Suppressor macrophage treated with lipopolysaccharide for 4 hours (primary cell): ENCODE results near the gene RCN1.
"Not testable (repeated sequence)": the region's sequence is repeated elsewhere in the genome, so short reads cannot be mapped to it uniquely, and the experiment has no call there.

ENCODE experiments used
- DNase-seq: peaks from one replicate; pipeline ENCODE4 v3.0.0-alpha.2; 2020

The RCN1 gene

DNA sequence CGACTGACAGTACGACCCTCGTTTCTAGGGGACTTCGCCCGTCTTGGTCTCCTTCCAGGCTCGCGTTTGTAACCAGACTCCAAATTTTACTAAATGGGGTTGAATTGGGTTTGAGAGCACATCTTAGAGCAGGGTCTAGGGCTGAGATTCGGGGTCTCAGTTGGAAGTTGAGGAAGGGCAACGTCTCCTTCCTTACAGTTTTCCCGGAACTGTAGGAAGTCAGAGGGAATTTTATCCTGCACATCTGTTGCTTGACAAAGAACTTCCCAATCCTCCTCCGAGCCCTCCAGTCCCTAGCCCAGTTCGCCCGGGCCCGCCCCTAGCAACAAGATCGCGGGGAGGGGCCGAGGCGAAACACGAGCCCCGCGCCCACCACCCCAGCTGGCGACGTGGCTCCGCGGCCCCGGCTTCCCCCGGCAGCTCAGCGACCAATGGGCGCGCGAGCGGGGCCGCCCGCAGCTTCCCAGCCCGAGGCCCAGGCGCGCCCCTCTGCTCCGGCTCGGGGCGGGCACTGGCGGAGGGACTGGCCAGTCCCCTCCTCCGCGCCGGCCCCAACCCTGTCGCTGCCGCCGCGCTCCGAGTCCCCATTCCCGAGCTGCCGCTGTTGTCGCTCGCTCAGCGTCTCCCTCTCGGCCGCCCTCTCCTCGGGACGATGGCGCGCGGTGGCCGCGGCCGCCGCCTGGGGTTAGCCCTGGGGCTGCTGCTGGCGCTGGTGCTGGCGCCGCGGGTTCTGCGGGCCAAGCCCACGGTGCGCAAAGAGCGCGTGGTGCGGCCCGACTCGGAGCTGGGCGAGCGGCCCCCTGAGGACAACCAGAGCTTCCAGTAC is at the start of gene RCN1:
Gene RCN1, plus strand, starts transcription at position 530 of the 826 bp plus-strand sequence. Its CDS starts 123 bp downstream, at position 653.
- DNase-seq, result peak; percentile 72

DNA sequence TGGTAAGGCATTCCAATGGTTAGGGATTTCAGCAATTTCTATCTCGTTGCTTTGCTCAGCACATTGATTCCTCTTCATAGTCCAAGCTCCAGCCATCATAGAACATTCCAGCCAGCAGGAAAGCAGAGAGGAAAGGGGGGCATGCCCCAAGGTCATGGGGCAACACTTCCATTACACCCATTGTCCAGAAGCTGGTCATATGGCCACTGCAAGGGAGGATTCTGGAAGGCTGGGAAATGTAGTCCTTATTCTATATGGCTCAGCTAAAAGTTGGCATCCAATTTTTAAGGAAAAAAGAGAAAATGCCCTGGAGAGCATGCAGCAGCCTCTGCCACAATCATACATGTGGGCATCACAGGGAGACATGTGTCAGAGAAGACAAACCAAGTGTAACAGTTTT is 47.1 kb upstream of the RCN1 start:
- DNase-seq, result no peak

DNA sequence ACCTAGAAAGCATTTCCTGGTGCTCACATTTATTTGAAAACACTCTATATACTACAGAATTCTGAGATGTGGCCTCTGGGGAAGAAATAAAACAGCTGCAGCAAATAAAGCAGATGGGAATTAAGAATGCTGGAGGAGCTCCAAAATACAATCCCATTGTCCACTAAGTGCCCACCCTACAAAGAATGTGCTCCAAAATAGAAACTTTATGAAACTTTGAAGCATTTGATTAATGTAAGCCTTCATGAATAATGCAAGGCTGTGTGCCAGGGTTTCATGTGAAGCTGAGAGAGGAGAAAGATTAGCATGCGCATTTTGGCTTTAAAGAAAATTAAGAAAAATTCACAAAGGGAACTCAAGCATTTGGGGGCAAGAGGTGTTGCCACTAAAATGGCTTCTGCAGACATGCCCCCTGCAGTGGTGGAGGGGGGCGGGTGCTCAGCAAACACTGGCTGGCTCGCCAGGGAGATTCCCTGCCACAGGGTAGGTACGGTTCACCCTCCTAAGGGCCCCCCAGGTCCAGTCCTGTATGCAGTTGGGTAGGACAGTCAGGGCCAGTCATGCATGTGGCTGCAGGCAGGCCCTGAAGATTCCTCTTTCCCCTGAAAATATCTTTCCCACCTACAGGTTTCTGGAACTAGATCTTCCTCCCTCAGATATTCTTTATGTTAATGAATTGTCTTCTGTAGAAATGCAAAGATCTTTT is 46.6 kb upstream of the RCN1 start:
- DNase-seq, result no peak

DNA sequence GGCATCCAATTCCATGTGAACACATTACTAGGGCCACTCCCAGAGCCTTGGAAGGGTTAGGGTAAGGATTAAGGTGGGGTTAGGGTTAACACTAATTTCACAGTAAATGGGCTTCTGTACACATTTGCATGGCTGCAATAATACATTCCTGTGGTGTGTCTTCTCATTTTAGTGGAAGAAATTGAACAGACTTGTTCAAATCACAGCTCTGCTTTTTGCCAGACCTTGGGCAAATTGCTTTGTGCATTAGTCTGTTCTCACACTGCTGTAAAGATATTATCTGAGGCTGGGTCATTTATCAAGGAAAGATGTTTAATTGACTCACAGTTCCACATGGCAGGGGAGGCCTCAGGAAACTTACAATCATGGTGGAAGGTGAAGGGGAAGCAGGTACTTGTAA is 45.4 kb upstream of the RCN1 start:
- no peak for DNase-seq

DNA sequence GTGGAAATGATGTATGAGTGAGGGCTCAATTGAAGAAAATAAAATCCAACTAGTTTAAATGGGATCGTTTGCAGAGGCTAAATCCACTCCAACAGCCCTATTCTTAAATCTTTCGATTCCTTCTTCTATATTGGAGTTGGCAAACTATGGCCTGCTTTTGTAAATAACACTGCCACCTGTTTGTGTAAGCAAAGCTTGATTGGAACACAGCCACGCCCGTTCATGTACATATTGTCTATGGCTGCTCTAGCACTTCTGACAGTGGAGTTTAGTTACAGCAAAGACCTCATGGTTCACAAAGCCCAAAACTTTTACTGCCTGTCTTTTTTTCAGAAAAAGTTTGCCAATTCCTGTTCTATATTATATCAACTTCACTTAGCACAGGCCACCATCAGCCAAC is 40.6 kb upstream of the RCN1 start:
- DNase-seq, result no peak

DNA sequence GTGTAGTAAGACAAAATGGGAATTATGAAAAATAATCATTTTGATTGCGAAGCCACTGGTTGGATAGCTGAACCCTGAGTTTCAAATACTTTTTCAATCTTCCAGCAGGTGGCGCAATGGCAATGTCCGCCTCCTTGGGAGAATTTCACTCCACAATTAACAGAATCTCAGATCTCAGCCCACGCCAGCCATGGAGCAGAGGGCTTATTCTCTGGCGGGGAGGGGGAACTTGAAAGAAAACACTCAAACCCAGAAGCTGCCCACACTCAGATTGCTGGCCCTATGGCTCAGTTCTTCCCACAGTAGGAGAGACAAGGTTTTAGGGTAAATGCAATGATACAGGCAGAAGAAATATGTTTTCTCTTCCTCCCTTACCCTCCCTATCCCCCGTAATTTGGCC is 38.7 kb upstream of the RCN1 start:
- peak; percentile 76 for DNase-seq

DNA sequence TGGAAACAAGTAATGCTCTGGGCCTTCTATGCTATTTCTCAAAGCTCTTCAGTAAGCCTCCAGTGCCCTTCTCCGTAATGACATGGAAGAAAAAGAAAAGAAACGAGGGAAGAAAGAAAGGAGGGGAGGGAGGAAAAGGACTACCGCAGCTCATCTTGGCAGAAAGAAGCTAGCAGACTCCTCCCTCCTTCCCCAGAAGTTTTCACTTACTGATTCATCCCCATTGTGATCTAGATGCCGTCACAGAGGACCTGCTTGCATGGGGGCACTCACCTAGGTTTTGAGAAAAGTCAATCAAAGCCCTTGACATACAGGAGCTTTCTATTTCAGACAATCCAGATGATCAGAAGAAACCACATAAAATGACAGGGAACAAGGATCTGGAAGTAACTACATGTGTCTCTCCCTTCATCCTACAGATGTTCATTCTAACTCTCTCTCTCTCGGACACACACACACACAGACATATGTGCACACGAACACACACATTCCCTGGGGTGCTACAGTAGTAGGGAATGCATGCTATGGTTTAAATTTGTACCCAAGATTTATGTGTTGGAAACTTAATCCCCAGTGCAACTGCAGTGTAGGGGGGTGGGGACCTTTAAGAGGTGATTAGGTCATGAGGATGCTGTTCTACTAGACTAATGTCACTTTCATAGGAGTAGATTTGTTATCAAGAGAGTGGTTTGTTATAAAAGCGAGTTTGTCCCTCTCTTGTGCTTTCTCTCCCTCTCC is 37.6 kb upstream of the RCN1 start:
- no peak for DNase-seq

DNA sequence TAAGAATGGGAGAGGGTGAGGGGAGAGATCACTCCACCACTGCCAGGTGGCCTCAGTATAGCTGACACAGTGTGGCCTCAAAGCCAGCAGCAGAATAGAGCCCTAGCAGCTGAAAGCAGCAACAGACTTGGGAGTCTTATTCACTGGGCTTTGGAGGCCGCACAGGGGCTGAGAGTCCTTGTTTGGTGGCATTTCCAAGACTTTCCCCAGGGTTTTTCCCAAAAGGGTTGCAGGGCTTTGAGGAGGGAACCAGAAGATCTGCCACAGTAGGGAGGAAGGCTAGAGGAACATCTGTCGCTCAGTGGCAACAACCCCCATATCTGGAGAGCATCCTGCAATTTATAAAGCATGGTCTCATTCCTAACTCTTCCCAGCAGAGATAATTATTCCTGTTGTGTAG is 35.0 kb upstream of the RCN1 start:
- no peak for DNase-seq

DNA sequence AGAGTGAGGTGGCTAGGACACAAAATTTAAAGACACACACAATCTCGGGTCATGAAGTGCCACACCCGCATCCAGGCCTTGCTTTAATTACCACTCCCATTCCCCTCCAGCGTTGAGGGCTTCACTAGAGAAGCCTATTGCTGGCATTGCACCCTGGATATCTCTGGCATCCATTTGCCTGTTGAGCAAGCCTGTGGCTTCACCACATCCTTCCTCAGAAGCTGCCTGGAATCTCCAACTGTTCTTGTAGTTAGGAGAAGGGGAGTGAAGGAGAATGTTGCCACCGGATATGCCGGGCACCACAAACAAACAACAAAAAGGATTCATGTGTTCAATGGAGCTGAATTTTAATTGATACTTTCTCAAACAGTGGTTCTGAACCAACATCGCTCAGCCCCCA is 34.4 kb upstream of the RCN1 start:
- DNase-seq, result peak; percentile 40

DNA sequence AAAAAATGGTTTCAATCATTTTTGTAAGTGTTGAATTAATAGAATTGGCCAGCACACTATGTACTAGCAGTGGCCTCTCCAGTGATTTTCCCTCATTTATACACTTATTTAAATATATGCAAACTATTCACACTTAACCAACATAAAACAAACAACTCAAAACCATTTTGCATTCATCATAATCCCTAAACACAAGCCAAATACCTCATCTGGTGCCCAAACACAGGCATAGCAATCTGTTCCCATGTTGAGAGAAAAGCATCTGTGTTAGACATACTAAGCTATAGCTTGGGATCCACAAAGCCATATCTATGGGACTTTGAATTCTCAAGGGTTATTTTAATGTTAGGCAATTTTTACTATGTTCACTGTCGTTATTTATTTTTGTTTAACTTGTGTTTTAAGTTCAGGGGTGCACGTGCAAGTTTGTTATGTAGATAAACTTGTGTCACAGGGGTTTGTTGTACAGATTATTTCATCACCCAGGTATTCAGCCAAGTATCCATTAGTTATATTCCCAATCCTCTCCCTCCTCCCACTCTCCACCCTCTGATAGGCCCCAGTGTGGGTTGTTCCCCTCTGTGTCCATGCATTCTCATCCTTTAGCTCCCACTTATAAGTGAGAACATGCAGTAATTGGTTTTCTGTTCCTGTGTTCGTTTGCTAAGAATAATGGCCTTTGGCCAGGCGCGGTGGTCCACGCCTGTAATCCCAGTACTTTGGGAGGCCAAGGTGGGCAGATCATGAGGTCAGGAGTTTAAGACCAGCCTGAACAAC is 31.0 kb upstream of the RCN1 start:
- no peak for DNase-seq

DNA sequence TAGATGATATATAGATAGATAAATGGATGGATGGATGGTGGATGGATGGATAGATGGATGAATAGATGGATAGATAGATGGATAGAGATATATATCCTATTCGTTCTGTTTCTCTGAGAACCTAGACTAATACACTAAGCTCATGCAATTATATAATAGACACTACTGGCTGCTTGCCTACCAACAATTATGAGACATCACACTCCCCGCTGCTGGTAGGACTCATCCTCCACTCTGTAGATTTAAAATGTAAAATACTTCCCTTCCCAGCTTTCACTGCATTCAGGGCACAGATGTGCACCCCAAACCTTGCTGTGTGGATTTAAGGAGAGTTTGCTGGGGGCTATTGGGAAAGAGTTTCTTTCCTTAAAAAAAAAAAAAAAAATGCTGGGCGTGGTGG is 28.3 kb upstream of the RCN1 start:
- DNase-seq, result no peak

DNA sequence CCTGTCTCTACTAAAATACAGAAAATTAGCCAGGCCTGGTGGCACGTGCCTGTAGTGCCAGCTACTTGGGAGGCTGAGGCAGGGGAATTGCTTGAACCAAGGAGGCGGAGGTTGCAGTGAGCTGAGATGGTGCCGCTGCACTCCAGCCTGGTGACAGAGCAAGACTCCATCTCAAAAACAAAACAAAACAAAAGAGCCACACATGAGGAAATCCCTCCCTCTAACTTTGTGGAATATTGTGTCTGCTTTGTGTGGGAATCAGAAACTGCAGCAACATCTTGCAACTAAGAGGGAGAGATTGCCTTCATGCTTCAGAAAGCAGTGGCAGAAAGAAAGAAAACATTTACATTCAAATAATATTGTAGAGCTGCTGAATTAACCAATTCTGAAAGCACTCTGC is 27.8 kb upstream of the RCN1 start:
- not testable (repeated sequence) for DNase-seq

DNA sequence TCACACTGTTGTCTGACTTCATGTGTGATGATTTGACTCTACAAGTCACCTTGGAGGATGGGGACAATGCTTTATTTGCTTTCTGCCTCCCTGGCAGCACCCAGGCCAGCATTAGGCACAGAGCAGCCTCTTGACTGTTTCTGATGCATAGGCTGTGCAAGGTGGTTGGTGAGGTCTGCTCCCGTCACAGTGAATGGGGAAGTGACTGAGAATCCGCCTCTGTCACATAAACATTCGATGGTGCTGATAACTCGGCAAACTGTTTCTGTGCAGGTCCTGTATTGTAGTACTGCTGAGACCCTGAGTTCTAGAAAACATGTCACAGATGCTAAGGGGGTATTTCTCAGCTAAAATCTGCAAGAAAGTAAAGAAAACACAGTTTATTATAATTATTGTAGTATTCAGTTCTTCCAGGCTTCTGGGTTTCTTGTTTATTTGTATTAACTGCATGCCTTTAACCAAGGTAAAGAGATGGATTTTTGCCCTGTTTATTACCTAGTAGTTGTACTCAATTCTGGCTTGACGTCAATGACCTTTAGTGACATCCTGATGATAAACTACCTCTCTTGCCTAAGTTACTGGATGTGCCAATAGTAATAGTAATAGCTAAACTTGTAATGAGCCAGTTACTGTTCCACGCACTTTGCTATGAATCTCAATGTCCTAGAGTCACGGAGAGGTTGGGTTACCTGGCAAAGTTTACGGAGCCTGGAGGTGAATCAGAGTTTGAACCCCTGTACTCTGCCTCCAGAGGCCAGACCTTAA is 24.8 kb upstream of the RCN1 start:
- no peak for DNase-seq

DNA sequence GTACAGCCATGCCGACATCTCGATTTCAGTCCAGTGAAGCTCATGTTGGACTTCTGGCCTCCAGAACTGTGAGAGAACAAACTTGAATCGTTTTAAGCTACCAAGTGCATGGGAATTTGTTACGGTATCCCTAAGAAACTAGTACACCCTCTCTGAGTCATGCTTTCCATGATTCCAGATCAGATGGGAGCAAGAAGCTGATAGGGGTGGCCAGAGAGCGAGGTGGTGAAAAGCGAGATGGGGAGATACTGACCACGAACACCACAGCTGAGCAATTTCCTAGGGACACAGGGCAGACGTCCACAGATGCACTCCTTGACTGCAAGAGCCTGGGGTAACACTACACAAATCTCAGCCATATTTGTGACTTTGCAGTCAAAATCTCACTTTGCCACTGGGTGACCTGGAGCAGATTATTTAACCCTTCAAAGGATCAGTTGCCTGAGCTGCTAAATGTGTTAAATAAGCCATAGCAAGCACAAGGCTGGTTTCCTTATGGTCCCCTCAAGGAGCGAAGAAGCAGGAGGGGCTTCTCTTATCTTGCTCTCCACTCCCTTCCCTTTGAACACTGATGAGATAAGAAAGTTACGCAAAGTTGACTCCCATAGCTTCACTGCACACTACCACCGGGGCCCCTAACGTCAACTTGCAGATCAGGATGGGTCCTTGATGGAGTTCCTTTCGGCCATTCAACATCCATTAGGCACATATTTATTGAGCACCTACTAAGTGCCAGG is 22.6 kb upstream of the RCN1 start:
- no peak for DNase-seq

DNA sequence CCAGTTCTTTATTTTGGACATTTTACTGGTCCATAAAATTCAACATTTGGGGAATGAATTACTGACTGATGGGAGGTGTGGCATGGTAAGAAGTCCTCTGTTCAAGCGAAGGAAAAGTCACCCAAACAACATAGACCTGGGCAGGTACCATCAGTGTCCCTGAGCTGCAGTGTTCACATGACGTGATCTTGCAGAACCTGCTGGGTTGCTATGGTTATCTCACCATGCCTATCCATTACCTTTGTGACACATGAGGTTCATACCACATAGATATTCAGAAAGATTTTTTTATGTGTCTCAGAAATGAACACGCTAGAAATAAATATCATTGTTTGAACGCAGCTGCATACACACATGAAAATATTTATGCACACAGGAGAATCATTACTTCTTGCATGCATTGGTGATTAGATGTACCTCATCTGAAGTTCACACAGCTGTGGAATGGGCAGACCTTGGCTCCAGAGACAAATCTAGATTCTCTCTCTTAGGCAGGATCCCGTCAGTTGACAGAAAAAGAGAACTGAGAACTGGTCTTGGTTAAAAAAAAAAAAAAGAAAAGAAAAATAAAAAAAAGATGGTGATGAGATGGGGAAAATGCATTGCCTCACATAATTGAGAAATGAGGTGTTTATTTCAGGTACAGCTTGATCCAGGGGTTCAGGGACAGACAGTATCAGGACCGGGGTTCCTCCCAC is 21.4 kb upstream of the RCN1 start:
- no peak for DNase-seq

DNA sequence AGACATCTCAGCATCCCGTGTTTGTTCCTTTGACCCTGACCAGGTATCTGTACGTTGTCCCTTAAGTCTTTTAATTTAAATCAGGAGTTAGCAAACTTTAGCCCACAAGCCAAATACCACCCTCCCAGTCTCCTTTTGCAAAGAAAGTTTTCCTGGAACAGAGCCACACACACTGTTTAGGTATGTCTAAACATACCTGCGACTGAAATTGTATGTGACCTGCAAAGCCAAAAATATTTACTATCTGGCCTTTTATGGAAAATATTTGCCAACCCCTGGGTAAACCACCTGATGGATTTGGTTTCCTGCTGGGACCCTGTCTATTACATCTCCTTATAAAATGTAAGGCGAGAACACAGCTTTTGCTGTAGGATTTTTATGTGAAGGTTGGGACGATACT is 20.2 kb upstream of the RCN1 start:
- no peak for DNase-seq

DNA sequence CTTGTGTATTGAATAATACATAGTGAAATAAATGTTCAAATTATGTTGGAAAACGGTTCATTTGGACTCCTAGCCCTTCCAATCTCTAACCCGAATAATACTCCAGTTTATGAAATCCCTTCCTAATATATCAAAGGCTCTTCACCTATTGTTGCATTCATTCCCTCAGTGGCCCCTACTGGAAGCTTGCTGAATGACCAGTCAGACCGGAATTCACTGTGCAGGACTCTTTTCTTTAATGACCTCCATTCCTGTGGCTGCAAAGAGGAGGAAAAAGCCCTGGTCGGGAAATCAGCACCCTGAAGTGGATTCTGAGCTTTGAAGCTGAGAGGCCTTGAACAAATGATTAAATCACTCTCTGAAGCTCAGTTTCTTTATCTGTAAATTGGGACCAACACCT is 19.1 kb upstream of the RCN1 start:
- no peak for DNase-seq

DNA sequence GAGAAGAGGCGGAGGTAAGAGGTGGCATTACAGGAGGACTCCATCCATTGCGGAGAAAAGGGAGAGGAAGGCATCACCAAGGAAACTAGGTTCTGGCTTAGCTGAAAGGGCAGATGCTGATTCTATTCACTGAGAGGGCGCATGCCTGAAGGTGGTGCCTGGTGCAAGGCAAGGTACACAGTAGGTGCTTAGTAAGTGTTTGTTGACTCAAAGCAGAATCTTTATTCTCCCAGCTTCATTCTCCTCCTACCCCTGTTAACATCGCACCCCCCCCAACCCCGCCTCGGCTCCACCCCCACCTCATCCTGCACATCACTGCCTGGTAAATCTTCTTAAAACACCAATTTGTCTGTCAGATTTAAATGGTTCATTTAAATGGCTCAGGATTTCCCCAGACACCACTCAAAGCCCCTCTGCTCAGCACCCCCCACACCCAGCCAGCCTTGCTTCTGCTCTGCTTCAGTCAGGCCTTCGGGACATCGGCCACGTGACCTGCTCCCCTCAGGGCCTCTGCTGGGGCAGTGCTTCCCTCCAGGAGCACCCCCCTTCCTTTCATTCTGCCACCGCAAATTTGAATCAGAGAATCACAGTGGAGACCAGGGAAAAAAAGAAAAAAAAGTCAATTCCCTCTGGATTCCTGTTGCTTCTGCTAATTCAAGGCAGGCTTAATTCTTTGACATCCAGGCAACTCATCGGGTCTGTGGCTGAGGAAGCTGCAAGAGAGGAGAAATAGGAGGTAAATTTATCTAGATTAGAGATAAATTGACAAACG is 17.8 kb upstream of the RCN1 start:
- DNase-seq, result no peak

DNA sequence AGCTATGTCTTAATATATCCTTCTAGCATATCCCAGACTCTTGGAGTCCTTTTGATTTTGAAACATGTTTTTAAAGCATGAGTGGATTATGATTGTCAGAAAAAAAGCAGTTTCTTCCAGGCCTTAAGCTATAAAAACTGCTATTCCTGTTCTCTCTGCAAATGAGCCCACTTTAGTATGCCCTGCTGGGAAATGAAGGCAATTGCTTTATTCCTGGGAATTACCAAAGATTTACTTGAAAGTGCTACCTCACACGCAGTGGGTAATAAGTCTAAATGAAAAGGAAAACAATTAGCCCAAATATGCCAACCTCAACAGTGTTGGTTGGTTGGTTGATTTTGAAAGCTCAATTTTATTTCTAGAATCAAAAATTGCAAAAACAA is 17.2 kb upstream of the RCN1 start:
- DNase-seq, result no peak

DNA sequence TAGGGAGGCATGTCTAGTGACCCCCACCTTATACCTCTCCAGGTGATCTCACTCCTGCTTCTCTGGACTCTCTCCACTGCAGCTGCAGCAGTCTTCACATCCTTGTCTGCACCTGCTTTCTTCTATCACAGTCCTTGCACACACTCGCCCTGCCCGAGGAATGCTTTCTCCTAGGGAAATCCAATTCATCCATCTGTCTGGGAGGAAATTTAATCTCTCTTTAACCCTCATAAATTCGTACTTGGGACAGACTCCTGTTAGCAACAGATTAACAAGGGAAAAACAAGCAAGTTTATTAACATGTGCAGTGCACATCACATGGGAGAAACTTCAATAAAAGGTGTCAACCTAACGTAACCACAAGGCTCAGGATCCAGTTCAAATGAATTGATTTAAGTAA is 11.3 kb upstream of the RCN1 start:
- DNase-seq, result no peak
